ENCODE data around the gene DNAH1.

Gene DNAH1

DNA sequence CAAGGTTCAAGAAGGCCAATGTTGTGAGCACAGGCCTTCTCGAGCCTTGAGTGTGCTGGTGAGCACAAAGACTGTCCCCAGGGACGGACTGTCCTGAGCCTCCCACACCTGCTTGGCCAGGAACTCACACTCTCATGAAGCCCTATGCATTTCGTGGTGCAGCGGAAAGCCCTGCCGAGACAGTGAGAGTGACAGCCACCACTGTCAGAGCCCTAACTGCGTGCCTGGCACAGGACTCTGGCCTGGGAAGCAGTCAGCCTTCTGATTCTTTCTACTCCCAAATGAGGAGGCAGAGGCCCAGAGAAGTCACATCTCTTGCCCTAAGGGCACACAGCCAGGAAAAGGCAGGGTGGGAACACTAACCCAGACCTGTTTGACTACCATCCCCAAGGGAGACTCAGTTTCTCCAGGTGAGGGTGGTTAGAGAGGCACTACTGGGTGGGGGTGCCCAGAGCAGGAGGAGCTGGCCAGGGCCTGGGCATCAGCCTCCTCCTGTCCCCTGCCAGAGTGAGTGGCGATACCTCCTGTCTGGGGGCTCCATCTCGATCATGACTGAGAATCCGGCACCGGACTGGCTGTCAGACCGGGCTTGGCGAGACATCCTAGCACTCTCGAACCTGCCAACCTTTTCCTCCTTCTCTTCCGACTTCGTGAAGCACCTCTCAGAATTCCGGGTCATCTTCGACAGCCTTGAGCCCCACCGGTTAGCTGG is 78.0 kb downstream of the DNAH1 start:
- no peak for DNase-seq

DNA sequence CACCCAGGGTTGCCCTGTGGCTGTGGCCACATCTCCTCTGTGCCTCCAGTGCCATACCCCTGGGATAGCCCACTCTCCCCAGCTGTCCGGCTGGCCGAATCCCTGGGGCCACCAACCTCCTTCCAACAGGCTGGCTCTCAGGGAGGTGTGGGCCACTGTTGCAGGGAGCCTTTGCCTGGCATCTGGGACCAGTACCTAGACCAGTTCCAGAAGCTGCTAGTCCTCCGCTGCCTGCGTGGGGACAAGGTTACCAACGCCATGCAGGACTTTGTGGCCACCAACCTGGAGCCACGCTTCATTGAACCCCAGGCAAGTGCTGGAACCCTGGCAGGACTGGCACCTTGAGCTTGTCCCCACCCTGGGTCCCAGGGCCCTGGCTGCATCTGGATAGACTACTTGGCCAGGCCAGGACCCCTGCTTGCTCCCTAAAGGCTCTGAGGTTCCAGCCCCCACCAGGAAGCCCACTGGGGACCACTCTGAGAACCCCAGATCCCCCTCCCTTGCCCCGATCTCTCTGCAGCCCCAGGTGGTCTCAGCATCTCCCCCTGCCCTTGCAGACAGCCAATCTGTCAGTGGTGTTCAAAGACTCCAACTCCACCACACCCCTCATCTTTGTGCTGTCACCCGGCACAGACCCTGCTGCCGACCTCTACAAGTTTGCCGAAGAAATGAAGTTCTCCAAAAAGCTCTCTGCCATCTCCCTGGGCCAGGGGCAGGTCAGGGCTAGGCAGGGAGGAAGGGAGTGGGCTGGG is 78.8 kb downstream of the DNAH1 start:
- no peak for DNase-seq

DNA sequence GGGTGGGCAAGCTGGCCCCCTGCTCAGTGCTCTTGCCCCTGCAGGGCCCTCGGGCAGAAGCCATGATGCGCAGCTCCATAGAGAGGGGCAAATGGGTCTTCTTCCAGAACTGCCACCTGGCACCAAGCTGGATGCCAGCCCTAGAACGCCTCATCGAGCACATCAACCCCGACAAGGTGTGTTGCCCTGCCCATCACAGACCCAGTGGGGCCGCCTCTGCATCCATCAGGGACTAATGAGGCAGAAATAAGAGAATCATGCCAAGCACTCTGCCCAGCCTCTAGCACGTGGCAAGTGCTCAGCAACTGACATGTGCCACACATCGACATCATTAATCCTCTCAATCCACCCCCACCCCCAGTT is 79.4 kb downstream of the DNAH1 start:
- DNase-seq: no peak

GRCh38 chr3:52396011-52396906 is 80.1 kb downstream of the DNAH1 start:
- no peak for DNase-seq

GRCh38 chr3:52396907-52397591 is 80.9 kb downstream of the DNAH1 start:
- DNase-seq: no peak

- DNase-seq: no peak
Measured at GRCh38 chr3:52397676-52398399, 81.7 kb downstream of the DNAH1 start.

GRCh38 chr3:52398670-52399081 is 82.6 kb downstream of the DNAH1 start:
- no peak for DNase-seq

DNA sequence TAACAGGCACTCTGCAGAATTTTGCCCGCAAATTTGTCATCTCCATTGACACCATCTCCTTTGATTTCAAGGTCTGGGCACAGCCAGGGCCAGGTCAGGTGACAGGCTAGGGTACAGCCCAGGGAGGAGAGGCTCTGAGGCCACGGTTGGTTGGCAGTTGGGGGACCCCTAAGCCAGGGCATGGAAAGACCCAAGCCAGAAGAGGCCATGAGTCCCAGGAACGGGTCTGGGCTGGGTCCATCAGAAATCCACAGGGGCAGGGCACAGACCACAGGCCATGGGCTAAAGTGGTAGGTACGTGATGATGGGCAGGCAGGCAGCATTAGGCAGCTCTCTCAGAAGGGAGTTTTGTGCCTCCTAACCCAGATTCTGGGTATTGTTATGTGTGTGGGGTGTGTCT is 83.0 kb downstream of the DNAH1 start:
- no peak for DNase-seq

- DNase-seq: no peak
Measured at GRCh38 chr3:52399593-52399992, 83.5 kb downstream of the DNAH1 start.

GRCh38 chr3:52400275-52400793 is 84.2 kb downstream of the DNAH1 start:
- DNase-seq: no peak

DNA sequence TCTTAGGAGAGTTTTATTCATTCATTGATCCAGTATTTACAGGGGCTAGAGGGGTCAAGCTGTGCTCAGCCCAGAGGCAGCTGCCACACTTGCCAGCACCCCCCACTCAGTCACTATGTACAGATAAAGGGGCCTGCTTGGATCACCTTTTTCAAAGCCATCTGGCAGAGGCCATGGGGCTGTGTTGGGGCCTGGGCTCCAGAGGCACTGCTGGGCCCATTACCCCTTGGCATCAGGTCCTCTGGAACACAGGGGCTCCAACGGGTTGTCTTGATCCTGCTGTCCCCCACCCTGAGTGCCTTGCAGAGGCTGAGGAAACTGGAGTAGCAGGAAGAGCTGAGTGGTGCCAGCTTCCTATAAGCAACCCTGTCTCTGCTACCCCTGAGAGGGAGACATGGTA is 84.9 kb downstream of the DNAH1 start:
- no peak for DNase-seq

DNA sequence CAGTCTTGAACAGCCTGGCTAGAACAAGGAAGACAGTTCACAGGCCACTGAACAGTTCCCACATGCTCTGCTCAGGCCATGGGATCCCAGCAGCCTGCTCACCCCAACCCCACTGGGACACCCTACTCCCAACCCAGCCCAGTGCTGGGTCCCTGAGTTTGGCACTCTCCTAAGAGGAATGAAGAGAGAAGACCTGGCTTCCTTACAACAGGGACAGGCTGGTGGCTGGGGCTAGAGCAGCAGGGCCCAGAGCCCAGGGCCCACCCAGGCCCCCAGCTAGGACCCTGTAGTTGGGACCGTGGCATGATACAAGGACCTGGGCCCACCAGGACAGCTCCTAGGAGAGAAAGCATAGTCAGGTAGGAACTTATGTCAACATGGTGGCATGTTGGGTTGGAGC is 85.4 kb downstream of the DNAH1 start:
- no peak for DNase-seq

GRCh38 chr3:52402101-52402521 is 86.0 kb downstream of the DNAH1 start:
- no peak for DNase-seq

DNA sequence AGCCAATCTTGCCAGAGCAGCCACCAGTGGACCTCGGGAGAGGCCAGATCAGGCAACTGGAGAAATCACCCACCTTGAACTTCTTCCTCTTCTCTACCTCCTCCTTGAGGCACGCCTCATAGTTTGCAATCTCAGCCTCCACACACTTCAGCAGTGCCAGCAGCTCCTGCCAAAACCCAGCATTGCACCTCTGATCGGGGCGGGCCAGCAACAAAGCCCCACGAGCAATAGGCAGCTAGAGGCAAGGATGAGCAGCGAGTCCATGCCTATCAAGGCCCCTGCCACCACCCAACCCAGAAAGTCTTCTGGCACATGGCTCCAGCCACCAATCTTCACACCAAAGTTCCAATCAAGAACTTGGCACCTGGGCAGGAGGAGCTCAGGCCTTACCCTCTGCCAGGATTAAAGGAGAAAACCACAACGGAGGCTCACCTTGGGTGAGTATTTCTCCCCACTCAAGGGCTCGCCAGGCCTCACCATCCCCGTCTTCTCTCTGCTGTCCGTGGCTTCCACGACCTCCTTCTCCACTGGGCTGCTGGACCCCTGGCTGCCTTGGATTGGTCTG is 86.7 kb downstream of the DNAH1 start:
- no peak for DNase-seq

DNA sequence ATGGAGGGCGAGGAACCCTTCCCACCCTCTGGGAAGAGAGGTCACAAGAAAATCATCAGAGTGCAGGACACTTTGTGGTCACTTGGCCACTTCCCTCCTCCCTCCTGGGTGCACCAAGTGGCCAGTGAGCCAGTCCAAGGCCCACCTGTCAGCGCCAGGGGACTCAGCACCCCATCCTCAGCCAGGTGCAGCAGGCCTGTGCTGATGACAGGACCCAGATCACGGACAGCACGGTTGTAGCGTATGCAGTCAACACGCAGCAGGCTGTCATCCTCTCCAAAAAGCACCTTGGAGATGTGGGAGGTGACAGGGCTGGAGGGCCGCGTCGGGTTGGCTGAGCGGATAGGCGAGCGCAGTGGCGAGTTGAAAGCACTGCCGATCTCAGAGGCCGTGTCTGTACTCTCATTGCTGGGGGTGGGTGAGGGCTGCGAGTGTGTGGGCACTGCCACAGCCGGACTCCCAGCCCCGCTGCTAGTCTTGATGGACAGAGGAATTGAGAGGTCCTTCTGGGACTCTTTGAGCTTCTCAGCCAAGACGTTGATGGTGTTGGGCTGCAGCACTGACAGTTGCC is 87.2 kb downstream of the DNAH1 start:
- DNase-seq: no peak

DNA sequence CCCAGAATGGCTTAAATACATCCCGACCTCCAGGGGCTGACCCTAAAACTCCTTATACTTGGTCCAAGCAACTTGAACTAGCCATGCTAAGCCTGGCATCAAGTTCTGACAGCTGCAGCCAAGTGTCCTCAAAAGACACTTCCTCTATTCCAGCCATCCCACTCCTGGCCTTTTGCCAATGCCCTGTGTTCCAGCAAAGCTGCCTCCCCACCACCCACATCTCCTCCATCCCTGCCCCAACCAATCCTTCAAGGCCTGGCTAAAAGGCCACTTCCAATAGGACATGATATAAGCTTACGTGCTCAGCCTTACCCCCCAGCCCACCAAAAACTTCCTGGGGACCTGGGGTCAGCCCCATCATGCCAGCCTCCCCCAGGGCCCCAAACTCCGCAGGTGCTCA is 87.8 kb downstream of the DNAH1 start:
- DNase-seq: no peak

DNA sequence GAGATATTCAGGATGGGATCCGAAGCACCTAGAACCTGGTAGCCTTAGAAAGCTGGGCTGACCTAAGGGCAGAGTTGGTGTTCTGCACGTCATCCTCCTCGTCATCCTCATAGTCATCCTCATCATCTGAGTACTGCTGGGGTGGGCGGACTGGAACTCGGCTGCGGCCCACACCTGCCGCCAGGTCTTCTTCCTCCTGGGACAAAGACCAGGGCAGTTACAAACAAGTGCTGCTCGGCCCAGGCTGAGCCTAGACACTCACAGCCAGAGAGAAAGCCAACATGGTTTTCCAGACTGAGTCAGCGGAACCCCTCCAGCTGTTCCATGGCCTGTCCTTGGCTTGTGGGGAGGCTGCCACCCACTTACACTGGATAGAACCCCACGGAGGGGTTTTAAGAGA is 88.3 kb downstream of the DNAH1 start:
- DNase-seq: no peak

DNA sequence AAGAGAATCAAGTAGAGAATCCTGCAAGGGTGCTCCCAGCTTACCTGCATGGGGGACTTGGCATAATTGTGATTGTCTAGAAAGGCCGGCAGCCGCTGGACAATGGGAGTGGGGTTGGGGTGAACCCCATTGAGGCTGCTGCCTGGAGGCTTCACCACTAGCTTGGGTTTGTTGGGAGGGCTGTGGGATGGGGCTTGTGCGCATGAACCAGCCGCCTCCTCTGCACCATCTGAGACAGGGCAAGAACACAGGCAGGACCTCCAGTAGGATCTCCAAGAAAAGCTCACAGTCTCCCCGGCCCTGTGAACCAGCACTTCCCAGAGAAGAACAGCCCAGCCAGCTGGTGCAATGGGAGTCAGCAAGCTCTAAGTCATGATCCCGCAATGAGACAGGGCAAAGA is 88.9 kb downstream of the DNAH1 start:
- DNase-seq: no peak

DNA sequence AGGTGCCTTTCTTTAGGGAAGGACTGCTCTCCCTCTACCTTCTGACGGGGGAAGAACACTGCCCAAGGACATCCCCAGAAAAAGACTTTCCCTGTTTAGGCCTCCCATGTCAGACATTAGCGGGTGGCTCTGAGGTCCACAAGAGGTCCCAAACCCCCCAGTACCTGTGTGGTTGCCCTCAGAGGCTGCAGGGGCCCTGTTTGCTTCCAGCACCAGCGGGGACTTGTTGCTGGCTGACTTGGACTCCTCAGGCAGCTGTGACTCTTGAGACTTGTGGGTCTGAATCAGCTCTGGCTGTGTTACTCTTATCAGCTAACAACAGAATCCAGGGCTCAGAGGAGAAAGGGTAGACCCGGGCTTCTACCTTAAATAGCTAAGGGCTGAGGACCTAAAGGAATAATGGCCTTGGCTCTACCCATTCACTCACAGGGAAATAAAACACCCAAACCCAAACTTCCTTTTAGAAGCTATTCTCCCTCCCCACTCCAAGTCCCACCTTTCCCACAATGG is 89.5 kb downstream of the DNAH1 start:
- DNase-seq: no peak

DNA sequence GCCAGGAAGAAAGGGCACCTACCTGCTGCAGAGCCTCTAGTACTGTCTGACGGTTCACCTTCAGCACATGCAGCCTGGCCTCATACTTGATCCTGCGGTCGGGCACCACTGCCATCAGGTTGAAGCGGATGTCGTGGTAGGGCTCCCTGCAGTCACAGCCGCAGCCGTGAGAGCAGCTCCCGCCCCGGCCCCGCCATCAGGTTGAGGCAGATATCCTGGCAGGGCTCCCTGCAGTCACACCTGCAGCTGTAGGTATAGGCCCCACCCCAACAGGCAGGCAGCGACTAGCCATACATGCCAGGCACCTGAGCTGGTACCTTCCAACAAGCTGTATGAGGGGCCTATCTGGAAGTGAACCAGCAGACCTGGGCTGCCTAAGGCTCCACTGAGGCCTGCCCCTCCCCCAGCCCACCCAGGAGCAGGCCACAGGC is 90.1 kb downstream of the DNAH1 start:
- DNase-seq: no peak
